HL-60/S4 treated with retinoic acid at 250 ng/mL for 4 days and 3 days (cell line): Measurements from ENCODE around the gene B4GALNT3.

Source experiments
- in situ Hi-C: fragments of 300-500 bp; cut with MboI; formaldehyde crosslinking; loops from 2 replicates; pipeline ENCODE4 v1.7.0; 2022; ENCODE audit warnings: low sequenced_read_pairs

The B4GALNT3 gene

DNA sequence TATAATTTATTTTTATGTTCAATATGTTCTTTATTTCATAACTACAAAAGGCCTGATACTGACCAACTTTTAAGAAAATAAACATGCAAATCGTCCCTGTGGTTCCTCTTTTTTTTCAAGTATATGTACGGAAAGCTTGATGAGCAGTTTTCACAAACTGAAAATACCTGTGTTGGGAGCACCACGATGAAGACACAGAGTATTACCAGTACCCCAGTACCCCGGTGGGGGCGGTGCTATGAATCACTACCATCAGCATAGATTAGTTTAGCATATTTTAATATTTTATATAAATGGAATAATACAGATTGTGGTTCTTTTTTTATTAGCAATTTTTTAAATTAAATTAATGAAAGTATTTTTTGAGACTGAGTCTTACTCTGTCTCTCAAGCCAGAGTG lies 7.0 kb downstream of the B4GALNT3 start:
- in situ Hi-C loops = no loop called here

DNA sequence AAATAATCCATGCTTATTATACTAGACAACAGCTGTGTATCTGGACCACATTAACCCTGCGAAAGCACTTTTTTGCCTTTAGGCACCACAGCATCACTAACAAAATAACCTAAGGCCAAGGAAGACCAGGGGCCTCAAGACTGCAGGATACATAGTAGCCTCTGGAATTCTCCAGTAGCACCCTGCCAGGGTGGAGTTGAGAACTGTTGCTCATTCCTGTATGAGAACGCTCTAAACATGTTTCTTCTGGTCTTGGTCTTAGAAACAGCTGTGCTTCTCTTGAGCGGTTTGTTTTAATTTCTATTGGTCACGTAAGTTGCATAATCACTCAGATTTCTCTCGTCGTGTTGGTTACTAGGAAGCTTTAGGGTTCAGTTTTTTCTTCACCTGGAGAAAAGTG lies 7.9 kb downstream of the B4GALNT3 start:
- in situ Hi-C loops = no loop called here

DNA sequence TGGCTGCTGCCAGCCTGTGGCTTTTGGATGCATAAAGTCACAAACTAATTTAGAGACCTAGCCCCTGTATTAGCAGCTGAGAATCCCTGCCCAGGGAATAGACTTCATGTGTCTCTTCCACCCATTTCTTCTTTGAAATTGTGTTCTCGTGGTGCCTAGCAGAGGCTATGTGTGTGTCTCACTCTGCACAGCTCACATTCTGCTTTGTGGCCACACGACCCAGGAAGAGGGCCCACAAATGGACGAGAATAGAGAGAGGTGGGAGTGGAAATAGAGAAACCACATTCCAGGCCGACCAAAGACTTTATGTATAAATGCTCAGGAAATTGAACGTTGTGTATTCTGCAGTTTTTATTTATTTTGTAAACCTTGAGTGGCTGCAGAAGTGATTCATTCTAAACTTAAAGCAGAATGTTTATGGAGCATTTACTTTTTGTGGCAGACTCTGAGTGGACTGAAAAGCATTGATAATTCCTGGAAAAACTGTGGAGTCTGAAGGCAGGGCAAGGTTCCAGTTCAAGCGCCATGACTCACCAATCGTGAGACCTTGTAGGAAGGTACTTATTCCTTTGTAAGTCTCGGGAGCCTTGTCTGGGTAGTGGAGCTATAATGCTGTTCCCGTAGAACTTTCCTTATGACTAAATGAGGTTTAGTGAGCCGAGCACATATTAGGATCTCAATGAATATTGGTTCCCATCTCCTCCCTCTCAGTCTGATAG lies 9.1 kb downstream of the B4GALNT3 start:
- in situ Hi-C loops = no loop called here

DNA sequence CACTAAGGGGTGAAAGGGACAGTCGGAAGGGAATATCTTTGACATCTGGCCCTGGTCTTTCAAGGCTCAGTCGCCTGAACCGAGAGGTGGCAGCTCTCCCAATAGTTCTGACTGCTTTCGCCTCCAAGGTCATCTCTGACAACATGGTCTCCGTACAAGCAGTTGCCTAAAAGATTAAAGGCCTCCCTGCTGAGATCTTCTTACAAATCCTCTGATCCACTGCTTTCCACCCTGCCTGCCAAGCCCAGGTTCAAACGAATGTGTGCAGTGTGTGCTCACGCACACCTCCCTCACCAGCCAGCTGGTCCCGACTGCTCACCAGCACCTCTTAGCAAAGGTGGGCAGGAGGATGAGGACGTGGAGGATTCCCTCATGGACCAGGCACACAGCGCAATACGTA lies 10.4 kb downstream of the B4GALNT3 start:
- in situ Hi-C loops = no loop called here

DNA sequence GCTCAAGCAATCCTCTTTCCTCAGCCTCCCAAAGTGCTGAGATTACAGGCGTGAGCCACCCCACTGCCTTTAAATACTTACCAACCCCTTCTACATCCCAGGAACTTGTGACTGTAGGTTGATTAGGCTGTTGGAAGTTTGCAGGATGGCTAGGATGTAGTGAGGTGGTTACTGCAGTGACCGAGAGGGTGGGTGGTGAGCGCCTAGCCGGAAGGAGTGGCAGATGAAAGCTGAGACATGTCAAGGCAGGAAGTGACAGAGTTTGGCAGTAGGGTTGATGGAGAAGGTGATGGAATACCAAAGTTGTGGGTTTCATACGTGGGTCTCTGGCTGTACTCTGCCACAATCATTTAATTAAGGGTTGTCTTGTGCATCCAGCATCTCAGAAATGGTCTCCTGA lies 13.5 kb downstream of the B4GALNT3 start:
- in situ Hi-C loops = no loop called here

DNA sequence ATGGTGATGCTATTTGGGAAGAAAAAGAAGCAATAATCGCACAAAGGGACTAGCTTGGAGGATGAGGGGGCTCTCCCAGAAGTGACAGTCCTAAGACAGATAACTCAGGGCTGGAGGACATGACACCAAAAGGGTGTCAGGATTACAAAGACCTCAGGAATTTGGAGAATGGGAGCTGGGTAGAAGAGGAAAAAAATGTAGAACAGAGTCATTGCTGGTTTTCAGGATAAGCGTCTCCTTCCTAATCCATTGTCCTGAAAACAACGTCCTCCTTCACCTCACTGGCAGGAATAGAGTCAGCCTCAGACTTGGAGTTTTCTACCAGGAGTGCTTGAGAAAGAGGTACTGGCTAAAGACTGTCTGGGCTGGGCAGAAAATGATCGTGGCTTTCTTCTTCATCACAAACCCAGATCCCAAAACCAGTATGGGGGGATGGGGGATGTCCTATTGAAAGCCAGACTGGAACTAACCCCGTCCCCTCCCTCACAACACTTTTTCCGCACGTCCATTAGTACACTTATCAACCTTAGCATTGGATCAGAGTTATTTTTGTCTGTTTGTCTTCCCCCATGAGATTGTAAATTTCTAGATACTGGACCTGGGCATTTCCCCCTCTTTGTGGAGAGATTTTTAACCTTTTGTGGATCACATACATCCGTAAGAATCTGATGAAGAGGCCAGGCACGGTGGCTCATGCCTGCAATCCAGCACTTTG lies 14.3 kb downstream of the B4GALNT3 start:
- in situ Hi-C loops = no loop called here

DNA sequence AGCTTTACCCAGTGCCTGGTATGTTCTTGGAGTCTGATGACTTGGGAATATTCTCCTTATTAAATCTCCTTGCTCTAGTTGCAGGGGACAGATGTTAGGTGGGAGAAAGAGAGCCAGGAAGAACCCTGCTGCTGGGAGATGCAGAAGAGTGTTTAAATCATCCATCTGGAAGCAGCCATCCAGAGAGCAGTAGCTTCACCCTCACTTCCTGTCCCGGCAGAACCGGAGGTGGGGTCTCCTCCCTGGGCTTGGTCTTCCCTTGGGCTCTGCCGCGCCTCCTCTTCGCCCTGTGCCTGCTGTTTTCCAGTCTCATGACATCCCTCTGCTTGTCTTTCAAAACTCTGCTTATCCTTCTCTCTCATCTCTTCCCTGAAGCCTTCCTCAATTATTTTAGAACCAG lies 15.5 kb downstream of the B4GALNT3 start:
- in situ Hi-C loops = no loop called here

DNA sequence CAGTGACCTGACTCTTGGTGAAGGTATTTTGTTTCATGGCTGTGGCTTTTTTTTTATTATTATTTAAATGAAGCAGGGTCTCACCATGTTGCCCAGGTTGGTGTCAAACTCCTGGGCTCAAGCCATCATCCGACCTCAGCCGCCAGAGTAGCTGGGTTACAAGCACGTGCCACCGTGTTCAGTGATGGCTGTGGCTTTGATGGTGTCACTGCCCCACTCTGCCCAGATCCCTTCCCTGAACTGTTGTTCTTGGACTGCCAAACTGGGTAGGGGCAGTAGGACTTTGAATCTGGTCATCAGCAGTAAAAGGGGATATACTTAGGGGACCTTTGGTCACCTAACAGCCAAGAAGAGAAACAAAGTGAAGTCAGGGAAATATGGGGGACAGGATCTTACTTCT lies 19.4 kb downstream of the B4GALNT3 start:
- in situ Hi-C loops = no loop called here

DNA sequence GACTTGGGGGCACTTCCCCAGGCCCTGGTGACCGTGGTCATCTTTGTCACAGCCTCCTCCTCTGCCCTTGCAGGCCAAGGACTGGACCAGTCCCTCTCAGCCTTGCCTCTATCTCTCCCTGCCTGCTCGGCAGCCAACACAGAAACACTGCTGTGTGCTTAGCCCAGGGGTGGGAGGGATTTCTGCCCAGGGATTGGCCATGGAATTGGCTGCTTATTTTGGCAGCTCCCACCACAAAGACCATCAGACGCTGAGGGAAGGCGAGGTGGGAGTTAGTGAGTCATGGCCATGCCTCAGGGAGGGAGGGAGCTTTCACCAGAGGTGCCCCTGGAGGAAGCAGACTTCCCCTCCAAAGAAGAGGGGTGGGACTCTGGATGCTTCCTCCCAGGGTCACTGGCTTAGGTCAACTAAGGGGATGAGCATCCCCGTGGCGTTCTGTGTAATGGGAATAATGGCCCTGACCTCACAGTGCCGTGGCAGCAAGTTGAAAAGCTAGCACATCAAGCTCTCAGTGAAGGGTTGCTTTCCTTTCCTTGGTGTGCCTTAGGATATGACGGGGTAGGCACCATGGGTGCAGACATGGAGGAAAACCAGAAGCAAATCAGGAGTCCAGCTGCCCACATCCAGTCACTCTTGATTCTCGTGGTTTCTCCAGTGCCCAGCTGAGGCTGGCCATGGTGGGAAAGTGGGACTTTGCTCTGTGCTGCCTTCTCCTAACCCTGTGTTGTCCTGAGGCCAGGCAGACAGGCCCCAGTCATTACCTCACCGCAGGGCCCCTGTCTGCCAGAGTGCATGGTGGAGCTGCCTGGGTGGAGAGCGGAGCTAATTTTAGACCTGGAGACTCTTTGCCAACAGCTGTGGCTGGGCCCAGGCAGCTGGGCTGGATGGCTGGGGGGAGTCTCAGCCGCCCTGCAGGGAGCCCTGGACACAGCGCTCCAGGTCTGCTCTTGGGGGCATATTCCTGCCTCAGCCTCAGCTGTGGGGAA lies 21.4 kb downstream of the B4GALNT3 start:
- in situ Hi-C loops = no loop called here

DNA sequence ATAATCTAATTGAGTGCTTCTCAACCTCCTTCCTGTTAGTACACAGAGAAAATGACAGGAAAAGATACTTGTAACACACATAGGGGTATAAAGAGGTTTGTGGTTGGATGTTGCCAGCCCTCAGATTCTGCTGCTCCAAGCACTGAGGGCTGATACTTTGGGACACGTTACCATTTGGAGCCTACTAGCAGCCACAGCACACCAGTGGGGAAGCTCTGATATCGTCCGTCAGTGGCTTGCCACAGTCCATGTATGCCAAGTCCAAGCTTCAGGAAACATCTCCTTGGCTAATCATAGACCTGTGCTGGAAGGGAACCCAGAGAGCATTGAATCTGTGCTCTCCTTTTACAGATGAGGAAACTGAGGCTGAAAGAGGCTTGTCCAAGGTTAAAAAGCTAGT lies 22.3 kb downstream of the B4GALNT3 start:
- in situ Hi-C loops = no loop called here

DNA sequence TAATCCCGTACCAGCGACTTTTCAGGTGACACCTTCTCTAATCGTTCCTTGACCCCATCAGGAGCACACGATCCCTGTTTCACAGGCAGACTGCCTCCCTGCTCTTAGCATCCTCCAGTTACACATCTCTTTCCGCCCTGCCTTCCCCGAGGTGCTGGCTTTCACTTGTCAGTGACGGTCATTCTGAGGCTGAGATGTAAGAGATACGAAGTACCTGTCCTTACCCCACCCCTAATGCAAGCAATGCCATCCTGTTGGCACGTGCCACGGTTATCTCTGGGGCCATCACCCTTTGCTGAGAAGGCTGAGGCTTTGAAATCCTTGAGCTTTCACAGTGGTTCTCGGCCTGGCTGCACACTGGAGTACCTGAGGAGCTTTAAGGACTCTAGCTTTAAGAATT lies 24.4 kb downstream of the B4GALNT3 start:
- in situ Hi-C loops = no loop called here

DNA sequence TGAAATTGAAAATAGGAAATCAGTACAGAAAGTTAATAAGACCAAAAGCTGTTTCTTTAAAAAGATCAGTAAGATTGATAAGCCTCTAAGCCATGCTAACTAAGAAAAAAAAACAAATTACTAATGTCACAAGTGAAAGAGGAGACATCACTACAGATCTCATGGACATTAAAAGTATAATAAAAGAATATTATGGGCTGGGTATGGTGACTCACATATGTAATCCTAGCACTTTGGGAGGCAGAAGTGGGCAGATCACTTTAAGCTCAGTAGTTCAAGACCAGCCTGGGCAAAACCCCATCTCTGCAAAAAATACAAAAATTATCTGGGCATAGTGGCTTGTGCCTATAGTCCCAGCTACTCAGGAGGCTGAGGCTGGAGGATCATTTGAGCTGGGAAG lies 30.5 kb downstream of the B4GALNT3 start:
- in situ Hi-C loops = no loop called here

DNA sequence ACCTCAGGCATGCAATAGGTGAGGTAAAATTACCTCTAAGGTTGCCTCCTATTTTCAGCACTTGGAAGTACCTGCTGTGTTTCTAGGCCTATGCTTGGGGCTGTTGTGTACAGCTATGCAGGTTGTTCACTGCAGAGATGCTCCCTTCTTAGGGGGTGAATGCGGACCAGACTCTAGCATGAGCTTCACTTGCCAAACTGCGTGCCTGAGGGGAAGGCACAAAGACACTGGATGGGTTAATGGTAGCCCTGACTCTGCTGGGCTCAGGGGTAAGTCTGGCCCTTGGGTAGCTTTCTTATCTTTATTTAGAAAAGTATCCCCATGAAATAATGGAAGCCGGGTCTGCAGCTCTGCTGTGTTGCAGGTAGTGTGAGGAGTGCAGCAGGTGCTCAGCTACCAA lies 35.7 kb downstream of the B4GALNT3 start:
- in situ Hi-C loops = no loop called here

DNA sequence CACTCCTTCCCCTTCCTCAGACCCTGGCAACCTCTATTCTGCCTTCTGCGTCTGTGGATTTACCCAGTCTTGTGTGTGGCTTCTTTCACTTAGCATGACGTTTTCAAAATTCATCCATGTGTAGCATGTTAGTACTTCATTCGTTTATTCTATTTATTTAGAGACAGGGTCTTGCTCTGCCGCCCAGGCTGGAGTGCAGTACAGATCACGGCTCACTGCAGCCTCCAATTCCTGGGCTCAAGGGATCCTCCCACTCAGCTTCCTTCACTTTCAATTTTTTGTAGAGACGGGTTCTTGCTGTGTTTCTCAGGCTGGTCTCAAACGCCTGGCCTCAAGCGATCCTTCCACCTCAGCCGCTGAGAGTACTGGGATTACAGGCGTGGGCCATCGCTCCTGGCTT lies 37.0 kb downstream of the B4GALNT3 start:
- in situ Hi-C loops = no loop called here

DNA sequence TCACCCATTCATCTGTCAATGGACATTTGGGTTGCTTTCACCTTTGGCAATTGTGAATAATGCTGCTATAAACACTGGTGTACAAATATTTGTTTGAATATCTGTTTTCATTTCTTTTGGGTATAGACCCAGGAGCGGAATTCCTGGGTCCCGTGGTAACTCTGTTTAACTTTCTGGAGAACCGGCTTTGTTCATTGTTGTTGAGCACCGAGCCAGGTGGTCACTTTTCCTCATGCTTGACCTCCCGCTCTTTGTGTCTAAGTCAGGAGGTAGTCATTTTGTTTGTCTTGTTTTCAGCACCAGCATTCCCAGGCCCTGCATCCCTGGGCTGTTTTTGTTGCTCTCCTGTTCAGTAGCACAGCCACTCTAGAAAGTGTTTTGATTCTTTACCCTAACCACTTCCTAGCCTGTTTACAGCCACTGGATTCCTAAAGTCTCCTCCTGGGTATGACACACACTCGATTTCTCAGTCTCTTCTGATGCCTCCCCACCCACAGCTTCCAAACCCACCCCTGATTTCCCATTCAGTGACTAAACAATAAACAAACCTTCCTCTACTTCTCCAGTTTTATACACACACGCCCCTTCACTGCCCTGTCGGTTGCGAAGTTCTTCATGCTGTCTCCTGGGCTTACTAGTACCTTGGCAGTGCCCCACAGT lies 37.9 kb downstream of the B4GALNT3 start:
- in situ Hi-C loops = no loop called here

DNA sequence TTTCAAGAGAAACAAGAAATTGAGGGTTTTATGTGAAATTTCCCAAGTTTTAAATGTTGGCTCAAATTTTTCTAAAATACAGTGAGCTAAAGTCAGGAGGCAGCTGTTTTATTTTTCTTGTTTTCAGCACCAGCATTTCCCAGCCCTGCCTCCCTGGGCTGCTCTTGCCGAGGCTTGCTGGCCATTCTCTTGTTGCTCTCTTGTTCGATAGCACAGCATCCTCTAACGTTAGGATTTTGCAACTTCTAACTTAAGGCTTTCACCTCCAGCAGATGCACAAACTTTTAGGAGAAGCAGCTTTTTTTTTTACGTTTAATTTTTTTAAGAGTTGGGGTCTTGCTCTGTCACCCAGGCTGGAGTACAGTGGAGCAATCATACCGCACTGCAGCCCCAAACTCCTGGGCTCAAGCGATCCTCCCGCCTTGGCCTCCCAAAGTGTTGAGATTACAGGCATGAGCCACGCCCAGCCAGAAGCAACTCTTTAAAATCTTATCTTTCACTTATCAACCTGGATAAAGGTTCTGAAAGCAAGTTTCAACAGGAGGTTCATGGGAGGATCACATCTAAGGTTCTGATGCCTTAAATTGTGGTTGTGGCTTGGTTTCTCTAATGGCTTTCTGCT lies 40.2 kb downstream of the B4GALNT3 start:
- in situ Hi-C loops = no loop called here

DNA sequence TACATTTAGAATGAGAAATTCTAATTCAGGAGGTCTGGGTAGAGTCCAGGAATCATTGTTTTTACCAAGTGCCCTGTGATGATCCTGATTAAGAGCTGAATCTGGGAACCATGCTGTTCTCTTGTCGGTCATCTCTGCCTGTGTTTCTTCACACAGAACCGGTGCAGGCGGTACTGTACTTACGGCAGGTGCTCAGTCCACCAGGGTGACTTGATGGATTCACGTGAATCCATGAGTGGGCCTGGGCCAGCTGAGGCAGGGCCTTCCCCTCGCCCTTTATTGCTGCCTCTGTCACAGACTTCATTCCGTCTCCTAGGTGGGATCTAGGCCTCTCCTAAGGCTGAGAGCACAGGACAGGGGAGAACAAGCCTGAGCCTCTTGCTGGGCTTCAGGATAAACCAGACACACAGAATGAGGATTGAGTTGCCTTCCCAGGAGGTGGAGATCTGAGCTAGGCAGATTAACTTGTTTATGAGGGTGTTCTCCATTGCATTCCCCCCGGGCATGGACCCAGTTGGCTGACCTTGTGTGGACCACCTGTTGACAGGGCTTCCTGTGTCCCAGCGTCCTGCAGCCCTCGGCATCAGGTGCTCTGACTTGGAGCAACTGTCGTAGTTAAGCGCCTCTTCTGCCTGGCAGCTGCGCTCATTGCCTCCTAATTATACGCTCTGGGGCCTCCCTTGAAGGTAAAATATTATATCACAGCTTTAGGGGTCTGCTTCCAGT lies 42.1 kb downstream of the B4GALNT3 start:
- in situ Hi-C loops = no loop called here

DNA sequence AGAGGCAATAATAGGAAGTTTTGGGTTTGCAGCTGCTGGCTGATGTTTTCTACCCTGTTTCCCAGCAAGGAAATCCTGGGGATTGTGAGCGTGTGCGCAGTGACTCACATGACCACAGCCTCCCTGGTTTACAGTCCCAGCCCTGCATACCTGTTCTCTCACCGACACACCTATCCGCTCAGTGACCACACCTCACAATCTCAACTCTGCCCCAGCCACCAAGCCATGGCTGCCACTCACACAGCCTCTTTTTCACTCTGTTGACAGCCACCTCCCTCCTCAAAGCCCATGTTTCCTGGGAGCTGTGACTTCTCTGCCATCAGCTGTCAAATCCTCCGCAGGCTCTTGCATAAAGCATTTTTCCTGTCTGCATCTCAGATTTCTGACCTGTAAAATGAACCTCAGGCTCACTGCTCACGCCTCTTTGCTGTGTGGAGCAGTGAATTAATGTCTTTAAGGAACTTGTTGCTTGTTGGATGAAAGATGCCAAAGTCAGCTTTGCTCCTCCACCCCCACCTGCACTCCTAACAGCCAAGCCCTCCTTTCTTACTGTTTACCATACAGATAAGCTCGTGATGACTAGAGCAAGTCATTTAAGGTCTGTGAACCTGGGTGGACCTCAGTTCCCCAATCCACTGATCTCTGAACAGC lies 43.5 kb downstream of the B4GALNT3 start:
- in situ Hi-C loops = no loop called here

DNA sequence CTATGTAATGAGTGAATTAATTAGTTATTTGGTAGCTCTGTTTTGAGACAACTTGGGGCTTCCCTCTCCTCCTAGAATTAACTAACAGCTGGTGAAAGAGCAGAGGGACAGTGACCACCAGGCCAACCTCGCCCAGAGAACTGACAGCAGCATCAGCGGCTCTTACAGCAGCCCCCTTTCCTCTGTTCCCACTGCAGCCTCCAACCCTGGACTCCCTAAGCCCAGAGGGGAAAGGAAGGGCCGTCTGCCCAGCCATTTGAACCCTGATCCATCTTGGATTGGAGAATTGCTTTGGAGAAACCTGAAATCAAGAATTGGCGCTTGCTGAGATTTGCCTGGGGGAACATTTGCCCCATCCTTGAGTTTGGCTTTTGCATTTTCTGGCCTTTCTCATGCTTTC lies 45.5 kb downstream of the B4GALNT3 start:
- in situ Hi-C loops = no loop called here
